AG20443 (cell line): ENCODE measurements around the gene TMSB4X.
A peak's percentile ranks its signal among the peaks of the same experiment; 100 is the strongest.
"Not testable (repeated sequence)": the region's sequence is repeated elsewhere in the genome, so short reads cannot be mapped to it uniquely, and the experiment has no call there.

Experiments
- DNase-seq: peaks from one replicate; pipeline ENCODE4 v3.0.0; 2012; ENCODE audit warnings: low spot score, mixed read lengths

TMSB4X gene

DNA sequence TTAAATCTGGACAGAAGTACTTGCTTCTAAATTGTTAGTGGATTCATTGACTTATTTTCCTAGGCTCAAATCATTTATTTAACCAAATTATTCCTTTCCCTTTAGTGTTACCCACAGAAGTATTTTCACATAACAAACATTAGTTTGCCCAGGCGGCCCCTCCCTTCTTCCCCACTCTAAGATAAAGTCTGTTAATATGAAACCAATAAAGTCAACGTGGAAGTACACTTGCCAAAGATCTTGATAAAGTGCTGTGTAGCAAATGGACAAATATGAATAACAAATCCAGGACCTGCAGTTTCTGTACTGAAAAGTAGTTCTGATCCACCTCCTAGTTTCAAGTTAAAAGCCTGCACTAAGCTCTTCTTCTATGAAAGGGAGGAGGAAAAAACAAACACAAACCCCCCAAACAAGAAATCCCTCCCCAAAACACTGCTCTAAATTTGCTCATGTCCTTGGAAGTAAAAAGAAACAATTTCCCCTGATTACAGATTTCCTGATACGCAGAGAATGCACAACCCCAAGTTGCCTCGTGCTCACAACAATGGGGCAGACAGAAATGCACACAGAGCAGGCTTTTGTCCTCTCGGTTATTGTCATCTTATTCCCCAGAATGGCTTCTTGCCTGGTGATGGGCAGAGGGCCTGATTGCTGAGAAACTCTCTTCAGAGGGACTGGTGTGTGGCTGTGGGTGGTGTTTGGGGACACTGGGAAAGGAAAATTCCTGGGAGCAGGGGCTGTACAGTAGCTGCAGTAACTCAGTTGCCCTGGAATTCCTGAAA is 23.2 kb downstream of the TMSB4X start:
- no peak for DNase-seq

DNA sequence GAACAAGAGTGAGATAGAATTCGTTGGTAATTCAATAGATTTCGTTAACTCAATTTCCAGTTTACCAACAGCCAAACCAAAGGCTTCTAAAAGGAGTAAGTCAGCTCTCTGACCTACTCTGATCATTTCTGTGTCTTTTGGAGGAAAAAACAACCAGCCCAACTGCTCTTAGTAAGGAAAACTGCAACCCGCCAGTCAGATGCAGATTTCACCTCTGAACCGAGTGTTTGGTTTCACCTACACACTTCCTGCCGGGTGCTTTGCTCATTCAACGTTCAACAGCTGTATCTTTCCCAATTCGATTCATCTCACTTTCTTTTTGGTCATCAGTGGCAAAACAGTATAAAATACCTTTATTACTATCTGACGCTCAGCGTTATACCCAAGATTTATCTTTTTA is 24.5 kb downstream of the TMSB4X start:
- no peak for DNase-seq

DNA sequence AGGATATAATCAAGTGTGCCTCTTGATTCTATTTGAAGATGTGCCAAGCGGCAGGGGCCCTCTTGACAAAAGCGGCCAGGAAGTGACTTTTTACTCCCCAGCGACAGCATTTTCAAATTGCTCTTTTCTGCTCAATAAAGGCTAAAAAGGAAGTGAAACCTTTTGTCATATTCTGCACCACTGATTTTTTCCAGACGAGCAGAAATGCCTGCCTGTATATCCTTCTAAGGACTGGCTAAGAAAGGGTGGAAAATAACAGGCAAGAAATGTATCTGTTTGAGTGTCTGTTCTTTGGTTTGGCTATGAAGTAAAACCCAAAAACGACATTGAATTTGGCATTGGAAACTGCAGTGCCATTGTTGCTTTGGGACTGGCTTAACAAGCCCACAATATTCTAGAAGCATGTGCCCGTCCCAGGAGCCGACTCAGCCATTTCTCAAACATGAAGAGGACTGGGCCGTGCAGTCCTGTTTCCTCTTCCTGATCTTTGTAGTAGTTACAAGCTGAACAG is 25.4 kb downstream of the TMSB4X start:
- no peak for DNase-seq

DNA sequence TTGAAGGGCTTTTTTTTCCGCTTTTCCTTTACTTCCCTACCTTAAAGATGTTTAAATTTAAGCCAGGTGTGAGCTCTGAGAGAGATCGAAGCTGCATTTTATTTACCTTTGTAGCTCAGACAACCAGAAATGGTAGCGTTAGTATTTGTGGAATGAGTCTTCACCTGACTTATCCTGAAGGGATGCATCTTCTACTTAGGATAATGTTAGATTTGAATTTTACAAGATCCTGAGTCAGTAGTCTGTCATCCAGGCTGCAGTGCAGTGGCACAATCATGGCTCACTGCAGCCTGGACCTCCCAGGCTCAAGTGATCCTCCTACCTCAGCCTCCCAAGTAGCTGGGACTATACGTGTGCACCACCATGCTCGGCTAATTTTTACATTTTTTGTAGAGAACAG is 26.2 kb downstream of the TMSB4X start:
- no peak for DNase-seq

DNA sequence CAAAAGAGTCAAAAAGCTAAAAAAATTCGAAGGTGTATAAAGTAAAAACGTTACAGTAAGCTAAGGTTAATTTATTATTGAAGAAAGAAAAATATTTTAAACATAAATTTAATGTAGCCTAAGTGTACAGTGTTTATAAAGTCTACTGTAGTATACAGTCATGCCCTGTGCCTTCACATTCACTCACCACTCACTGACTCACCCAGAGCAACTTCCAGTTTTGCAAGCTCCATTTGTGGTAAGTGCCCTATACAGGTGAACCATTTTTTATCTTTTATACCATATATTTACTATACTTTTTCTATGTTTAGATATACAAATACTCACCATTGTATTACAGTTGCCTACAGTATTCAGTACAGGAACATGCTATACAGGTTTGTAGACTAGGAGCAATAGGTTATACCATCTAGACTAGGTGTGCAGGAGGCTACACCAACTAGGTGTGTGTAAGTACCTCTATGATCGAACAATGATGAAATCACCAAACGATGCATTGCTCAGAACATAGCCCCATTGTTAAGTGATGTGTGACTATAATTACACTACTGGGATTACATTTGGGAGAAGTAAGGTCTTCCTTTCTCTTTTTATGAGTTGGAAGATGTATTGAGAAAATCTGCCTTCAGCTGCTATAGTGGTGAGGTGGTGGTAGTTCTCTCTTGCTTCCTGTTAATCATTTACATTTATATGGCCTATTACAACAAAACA is 27.2 kb downstream of the TMSB4X start:
- no peak for DNase-seq

DNA sequence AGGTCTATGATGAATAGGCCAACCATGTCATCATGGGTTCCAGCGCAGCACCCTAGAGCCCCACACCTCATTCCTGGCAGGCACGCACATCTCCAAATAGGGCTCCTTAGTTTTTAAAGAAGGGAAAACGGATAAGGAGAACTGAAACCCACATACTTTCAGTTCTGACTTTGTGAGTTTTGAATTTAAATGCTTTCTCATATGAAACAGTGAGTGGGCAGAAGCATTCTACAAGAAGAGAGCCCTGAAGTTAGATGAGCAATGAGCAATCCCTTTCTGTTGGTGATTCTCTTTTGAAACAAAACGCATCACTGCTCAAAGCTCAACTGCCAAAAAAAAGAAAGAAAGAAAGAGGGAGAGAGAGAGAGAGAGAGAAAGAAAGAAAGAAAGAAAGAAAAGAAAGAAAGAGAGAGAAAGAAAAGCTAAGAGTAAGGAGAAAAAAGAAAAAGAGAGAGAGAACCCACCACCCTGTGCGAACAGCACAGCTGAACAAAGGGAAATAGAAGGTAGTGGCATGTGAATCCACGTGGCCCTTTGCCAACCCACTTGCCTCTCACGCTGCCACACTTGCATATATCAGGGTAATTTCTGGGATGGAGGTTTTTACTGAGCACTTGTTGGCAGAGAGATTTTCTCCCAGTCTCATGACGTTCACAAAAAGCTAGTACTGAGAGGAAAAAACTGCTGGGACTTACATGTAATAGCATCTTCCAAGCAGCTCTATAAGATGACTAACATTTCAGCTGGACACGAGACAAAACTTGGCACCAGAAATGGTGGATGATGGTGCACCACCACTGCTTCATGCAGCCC is 31.0 kb downstream of the TMSB4X start:
- no peak for DNase-seq

DNA sequence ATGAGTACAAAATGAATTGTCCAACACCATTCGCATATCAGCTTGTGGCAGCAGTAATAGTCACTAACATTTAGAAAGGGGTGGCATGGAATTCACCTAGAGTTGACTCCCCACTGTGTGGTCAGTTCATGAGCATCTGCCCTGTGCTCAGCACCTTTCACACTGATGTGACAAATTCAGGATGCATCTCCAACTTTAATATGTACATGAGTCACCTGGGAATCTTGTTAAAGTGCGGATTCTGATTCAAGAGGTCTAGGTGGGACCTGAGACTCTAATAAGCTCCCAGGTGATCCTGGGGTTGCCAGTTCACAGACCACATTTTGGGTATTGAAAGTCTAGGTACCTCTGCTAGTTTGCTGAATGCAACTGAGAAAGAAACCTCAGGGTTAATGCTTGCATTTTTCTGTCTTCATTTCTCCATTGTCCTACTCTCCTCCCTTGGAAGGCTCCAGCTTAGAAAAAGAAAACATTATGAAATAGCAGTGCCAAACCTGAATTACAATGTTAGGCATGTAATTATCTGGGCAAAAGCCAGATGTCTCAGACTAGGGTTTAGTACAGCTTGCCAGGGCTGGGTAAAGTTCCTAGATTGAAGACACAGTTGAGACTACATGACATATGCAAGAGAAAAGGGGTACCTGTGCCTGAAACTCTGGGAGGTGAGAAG is 32.7 kb downstream of the TMSB4X start:
- DNase-seq: peak; percentile 31

DNA sequence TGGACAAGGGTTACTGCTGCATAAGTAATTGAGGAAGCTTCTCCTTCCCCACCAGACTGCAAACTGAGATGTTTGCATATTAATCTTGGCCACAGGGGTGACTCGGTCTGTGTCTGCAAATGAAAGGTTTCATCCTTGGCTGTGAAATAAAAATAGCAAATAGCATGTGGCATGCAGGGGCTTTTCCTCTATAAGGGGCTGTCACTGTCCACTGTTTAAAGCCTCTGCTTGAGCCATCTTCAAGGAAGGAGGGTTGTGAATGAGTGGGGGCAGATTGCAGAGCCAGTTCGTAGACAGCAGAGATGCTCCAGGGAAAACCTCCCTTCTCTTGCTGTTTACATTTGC is 33.3 kb downstream of the TMSB4X start:
- no peak for DNase-seq

DNA sequence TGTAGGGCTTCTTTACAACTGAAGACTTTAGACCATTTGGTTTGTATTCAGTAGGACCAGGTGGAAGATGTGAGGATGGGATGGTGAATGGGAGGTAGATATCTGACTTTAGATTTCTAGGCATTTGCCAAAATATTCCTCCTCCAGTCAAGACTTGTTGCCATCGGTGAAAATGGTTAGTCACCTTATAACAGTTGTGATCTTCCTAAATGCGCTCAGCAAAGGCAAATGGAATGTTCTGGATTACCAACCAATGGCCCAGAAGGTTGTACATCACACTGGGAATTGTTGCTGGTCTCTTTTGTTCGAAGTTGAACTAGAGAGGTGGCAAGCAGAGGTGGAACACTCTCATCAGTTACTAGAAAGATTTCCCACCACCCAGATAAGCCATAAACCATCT is 33.9 kb downstream of the TMSB4X start:
- no peak for DNase-seq

DNA sequence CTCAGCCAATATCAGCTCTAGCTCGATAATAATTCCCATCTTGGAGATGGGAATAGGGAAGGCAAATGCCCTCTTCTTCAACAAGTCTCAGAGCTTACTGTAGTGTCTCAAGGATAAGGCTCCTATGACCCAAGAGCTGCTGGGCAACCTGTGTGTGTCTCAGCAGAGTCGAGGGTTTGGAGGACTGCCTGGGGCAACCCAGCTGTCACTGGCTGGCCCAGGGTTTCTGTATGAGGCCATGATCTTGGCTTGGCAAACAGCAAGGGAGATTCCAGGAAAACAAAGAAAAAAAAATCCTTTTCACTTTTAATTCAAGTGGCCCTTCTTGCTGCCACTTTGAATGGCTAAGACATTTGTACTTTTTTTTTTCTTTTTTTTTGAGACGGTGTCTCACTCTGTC is 34.4 kb downstream of the TMSB4X start:
- DNase-seq: no peak

DNA sequence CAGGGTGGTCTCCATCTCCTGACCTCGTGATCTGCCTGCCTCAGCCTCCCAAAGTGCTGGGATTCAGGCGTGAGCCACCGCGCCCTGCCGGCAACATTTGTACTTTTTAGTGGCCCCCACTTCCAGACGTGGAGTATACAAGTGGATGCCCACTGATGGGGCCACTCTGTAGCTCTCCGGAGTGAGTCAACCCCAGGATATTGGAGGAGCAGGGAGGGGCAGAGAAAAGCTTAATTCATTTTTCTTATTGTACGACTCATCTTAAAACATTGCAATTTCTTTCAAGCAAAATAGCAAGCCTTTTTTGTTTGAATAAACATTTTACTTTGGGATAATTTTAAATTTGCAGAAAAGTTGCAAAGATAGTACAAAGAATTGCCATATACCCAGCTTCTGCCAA is 34.9 kb downstream of the TMSB4X start:
- peak; percentile 26 for DNase-seq

DNA sequence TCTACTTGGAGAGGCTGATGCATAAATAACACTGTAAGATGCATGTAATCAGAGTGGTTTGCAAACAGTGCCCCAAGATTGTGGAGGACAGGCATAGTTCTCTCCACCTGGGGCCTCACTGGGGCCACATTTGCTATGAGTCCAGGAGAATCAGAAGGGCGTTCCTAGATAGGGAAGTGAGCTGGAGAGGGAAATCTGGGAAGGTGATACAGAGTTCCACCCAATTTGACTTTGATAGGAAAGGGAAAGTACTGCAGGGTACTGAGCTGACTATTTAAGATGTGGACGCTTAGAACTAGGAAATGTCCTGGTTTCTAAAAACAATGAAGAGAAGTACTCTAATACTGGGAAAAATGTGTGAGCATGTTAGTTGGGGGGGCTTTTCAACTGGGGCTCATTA is 35.6 kb downstream of the TMSB4X start:
- DNase-seq: no peak

DNA sequence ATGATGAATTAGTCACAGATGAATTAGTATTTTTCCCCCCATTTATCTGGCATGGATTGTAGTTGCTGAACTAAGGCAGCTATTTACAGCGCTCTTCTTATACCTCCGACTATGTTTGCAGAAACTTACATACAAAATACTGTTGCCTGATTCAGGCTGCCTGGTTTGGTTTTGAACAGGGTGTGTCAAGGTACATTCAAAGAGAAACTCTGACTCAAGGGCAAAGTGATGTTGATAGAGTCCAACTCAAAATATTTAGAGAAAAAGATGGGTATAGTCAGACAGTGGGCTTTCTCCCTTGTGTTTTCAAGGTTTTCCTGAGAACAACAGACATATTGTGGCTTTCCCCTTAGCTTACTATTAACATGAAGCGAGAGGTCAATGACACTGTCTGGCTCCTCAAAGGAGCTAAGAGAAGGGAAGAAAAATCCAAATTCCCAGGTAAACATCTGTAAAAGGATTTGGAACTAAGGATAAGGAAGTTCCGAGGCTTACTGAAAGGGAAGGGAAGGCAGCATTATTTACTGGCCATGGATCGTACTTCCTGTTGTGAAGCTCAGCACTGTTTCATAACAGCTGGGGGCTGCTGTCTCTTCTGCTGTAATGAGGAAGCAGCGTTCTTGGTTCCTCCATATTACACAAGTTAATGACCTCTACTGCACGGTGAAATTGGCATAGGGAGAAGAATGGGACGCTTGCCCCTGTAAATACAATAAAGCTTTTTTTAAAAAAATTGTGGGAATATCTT is 38.6 kb downstream of the TMSB4X start:
- DNase-seq: no peak

DNA sequence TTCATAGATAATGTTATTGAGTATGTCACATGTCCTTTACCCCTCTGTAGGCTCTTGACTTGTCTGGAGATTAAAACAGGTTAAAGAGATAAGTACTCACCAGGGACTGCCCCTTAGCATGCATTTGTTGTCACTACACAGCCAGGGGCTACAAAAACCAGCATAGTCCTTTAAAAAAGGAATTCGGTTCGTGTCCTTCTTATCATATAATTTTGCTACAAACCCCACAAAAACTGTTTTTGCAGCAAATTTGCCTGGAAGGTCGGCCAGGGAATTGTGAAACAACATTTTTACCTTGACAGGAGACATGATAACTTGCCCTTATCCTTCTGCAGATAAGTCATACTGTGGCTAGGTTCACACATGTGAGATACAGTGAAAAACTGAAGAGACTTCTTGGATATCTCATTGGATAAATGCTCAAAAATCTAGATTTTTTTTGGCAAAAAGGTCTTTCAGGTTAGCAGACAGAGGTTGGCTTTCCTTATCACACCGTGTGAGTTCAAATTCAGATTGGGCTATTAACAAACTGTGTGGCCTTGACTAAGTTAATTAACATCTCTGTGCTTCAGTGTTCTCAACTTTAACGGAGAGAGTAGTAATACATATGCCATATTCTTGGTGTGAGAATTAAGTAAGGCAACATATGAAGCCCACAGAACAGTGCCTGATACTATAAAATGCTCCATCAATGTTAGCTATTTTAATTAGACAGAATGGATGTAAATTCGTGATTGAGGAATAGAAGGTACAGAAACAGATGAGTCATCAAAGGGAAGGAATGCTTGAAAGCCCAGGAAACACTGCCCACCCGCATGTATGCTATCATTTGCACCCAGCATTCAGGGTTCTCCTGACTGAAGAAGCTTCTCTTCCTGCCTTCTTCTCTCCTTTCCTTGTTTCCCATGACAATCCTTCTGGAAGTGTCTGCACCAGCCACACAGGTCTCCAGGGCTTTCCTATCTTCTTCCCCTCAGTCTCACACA is 39.5 kb downstream of the TMSB4X start:
- DNase-seq: no peak

DNA sequence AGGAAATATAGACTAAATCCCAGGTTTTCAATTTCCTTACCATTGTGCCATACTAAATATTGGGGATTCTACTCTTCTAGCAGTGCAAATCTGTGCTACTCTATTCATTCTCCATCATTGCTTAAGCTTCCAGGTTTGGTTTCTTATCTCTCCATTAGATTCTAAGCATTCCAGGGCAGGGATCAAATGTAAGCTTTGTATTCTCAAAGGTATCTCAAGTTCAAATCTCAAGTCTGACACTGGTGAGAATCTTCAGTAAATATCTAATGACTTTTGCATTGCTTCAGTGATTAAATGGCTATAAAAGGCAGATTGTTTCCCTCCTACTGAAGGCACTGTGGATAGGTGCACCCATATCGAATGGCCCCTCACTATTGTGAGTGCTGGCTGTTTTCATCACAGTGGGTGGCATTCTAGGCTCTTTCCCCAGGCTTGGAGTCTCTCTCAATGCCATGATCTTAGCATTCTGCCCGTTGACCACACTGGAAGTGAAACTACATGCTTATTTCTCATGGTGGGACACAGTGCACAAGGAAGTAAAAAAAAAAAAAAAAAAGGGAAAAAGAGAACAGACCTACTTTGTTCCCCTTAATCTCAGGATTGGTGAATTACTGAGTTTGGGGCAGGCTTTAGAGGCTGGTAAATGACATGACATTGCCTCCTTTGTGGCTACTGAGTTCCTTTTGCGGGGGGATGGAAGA is 40.8 kb downstream of the TMSB4X start:
- DNase-seq: no peak

DNA sequence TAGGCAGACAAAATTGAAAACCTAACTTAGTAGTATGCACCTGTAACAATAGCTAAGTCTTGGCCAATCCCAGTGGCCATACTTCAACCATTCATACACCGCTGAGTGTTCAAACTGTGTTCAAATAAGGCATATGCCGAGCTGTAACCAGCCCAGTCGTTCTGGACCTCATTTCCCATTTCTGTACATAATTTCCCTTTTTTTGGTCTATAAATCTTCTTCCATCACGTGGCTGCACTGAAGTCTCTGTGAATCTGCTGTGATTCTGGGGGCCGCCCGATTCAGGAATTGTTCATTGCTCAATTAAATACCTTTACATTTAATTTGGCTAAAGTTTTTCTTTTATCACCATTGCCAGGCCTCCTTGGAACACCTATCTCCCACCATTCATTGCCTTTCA is 41.8 kb downstream of the TMSB4X start:
- not testable (repeated sequence) for DNase-seq

DNA sequence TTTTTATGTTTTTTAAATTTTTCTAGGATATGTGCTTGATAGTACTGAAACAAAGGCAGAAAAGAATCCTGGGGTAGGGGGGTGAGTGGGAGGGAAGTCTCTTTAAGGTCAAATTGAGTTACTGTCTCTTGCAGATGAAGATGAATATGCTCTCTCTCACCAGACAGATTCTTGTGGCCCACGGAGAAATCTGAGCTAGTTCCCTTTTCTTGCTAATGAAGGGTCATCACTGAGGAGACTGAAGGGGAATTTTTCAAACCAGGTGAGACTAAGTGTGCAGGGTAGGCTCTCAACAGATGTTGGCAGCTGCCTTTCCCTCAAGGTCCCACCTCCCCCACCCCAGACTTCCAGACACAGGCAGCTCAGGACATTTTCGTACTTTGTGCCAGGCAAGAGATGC is 48.0 kb downstream of the TMSB4X start:
- no peak for DNase-seq

DNA sequence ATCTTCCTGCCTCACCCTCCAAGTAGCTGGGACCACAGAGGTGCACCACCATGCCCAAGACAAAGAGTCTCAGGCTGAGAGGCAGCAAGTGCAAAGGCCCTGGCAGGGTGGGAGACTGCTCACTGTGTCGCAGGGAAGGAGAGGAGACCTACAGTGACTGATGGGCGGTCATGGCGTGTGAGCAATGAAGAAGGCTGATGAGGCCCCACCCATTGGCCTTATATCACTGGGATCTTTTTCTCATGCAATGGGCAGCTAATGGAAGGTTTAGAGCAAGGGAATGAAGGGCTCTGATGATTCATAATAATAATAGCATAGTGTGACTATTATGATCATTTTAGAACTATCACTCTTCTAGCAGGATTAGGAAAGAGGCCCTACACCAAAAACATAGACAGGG is 48.7 kb downstream of the TMSB4X start:
- no peak for DNase-seq

DNA sequence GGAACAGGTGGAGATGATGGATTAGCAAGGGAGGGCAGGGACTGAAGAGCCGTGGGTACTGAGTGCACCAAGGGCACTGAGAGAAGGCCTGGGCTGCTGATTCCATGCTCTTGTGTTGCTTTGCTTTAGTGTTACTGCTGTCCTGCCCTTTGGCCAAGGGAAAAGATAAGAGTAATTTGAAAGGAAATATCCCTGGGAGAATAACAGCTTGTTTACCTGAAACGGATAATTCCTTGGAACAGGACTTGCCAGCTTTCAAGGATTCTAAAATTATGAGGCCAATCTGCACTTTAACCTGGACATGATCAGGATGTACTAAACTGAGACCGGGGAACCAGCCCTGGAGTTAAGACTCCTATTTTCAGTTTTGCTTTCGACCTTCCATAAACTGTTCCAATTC is 49.1 kb downstream of the TMSB4X start:
- no peak for DNase-seq

DNA sequence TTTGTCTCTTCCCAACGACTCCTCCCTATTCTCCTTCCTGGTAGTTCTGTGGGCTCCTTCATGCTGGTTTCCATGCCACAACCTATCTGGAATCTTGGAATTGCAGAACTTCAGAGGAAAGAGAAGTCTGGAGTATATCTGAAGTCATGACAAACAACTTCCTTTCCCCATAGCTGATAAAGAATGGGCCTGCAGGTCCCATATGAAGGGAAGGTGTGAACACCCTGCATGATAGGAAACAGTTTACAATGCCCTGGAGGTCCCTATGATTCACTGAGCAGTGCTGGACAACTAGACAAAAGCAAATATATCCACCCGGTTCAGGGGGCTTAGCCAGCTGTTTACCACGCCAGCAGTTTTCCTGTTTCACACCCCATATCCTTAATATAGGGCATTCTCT is 50.1 kb downstream of the TMSB4X start:
- DNase-seq: no peak
